ENCODE measurements around the gene SESTD1. TPM values are rescaled to one million over a fixed set of nuclear protein-coding genes. Genes with fewer than 3 reads are reported as not detected.
"Not testable (repeated sequence)": the region's sequence is repeated elsewhere in the genome, so short reads cannot be mapped to it uniquely, and the experiment has no call there.

SESTD1 gene
- total and polyA plus RNA-seq, 2 experiments from 2014 or later, result 34.7 to 44.0 TPM

DNA sequence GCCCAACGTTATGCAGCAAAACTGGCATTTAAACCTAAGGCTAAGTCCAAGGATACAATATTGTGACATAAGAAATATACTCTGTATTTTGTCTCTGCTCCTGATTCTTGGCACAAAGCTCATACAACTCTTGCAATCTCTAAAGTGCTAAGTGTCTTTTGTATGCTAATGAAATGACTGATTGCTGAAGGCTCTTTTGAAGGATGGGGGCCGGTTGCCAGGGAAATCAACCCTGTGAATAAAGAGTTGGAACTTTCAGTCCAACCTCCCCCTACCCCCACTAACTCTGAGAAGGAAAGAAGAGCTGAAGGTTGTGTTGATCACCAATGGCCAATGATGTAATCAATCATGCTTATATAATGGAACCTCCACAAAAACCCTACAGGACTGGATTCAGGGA lies 40.3 kb downstream of the SESTD1 start:
- Histone ChIP-seq H4K20me1 (ENCODE audit: insufficient read depth, poor library complexity, severe bottlenecking) (peaks cover 12% of the 10 kb centered on the region), H3K4me2 (no peak overlapping the region), H3K27ac (no peak overlapping the region), H3K9me3 (ENCODE audit: low read depth) (no peaks in the 10 kb centered on the region), H3K27me3 (no peaks in the 10 kb centered on the region), H3K4me3 (no peak overlapping the region), H2AFZ (no peak overlapping the region), H3K9me2 (replicated peaks; ENCODE audit: insufficient read depth) (no peaks in the 10 kb centered on the region), H3K4me1 (ENCODE audit: insufficient read depth) (no peaks in the 10 kb centered on the region), H3K79me2 (peaks cover 84% of the 10 kb centered on the region), H3K36me3 (replicated peaks; ENCODE audit: insufficient read depth, low read depth) (no peaks in the 10 kb centered on the region)
- 75% methylated on average over 2 of the region's 2 CpGs for WGBS (ENCODE audit: low lambda C conversion rate, missing lambda C conversion rate)
- TF ChIP-seq EZH2phosphoT487 (IDR thresholded peaks at IDR 0.05; ENCODE audit: low read depth, severe bottlenecking, unreplicated experiment), result no peak
- no peak for TF ChIP-seq CTCF (IDR thresholded peaks at IDR 0.05; ENCODE audit: poor library complexity)
- TF ChIP-seq EZH2 (IDR thresholded peaks at IDR 0.05; ENCODE audit: borderline replicate concordance), result no peak
- no peak for DNase-seq (ENCODE audit: low spot score)

DNA sequence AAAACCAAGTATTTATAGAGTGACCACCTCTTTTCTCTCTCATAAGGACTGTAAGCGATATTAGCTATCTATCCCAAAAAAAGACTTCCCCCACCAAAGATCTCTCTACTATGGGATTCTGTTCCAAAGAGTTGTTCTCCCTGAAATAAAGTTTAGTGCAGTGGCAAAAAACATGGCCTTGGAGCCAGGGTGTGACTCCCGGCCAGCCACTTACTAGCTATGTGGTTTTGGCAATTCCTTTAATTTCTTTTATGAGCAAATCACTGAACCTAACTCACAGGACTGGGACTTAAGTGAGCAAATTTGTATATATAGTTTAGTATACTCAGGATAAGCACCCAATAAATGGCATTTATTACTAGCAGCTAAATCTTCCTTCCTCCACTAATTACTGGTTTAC lies 42.6 kb downstream of the SESTD1 start:
- no peak for DNase-seq (ENCODE audit: low spot score)
- Histone ChIP-seq H3K36me3 (replicated peaks; ENCODE audit: insufficient read depth, low read depth) (no peaks in the 10 kb centered on the region), H3K4me3 (no peak overlapping the region), H3K27ac (no peak overlapping the region), H3K79me2 (peaks cover 82% of the 10 kb centered on the region), H3K4me1 (ENCODE audit: insufficient read depth) (no peaks in the 10 kb centered on the region), H3K9me2 (replicated peaks; ENCODE audit: insufficient read depth) (no peaks in the 10 kb centered on the region), H3K9me3 (ENCODE audit: low read depth) (no peaks in the 10 kb centered on the region), H3K27me3 (no peaks in the 10 kb centered on the region), H2AFZ (no peak overlapping the region), H4K20me1 (ENCODE audit: insufficient read depth, poor library complexity, severe bottlenecking) (peaks cover 14% of the 10 kb centered on the region), H3K4me2 (no peak overlapping the region)
- TF ChIP-seq CTCF (IDR thresholded peaks at IDR 0.05; ENCODE audit: poor library complexity) (no peak), EZH2phosphoT487 (IDR thresholded peaks at IDR 0.05; ENCODE audit: low read depth, severe bottlenecking, unreplicated experiment) (no peak), EZH2 (IDR thresholded peaks at IDR 0.05; ENCODE audit: borderline replicate concordance) (no peak)
- 86% methylated on average over 2 of the region's 2 CpGs for WGBS (ENCODE audit: low lambda C conversion rate, missing lambda C conversion rate)

GRCh38 chr2:179218848-179219594 lies 45.6 kb downstream of the SESTD1 start:
- no peak overlapping the region for H3K4me2 ChIP-seq
- peaks cover 60% of the 10 kb centered on the region for H3K79me2 ChIP-seq
- H3K9me2 ChIP-seq (replicated peaks; ENCODE audit: insufficient read depth), result no peaks in the 10 kb centered on the region
- TF ChIP-seq CTCF (IDR thresholded peaks at IDR 0.05; ENCODE audit: poor library complexity) (peak; percentile 88), EZH2 (IDR thresholded peaks at IDR 0.05; ENCODE audit: borderline replicate concordance) (no peak)
- no peak overlapping the region for H3K27ac ChIP-seq
- WGBS (ENCODE audit: low lambda C conversion rate, missing lambda C conversion rate), result 60% methylated on average over 4 of the region's 4 CpGs
- H3K4me1 ChIP-seq (ENCODE audit: insufficient read depth), result no peaks in the 10 kb centered on the region
- H3K27me3 ChIP-seq, result no peaks in the 10 kb centered on the region
- peak; percentile 81 for DNase-seq (ENCODE audit: low spot score)
- no peaks in the 10 kb centered on the region for H3K36me3 ChIP-seq (replicated peaks; ENCODE audit: insufficient read depth, low read depth)
- no peak overlapping the region for H3K4me3 ChIP-seq
- no peak overlapping the region for H2AFZ ChIP-seq
- H3K9me3 ChIP-seq (ENCODE audit: low read depth), result no peaks in the 10 kb centered on the region
- peaks cover 8% of the 10 kb centered on the region for H4K20me1 ChIP-seq (ENCODE audit: insufficient read depth, poor library complexity, severe bottlenecking)

GRCh38 chr2:179214671-179215070 lies 50.0 kb downstream of the SESTD1 start:
- not testable (repeated sequence) for DNase-seq (ENCODE audit: low spot score); H3K4me2 ChIP-seq; H3K36me3 ChIP-seq (replicated peaks; ENCODE audit: insufficient read depth, low read depth); H3K4me1 ChIP-seq (ENCODE audit: insufficient read depth); H3K4me3 ChIP-seq; H3K27ac ChIP-seq; H4K20me1 ChIP-seq (ENCODE audit: insufficient read depth, poor library complexity, severe bottlenecking); H2AFZ ChIP-seq; H3K9me3 ChIP-seq (ENCODE audit: low read depth); H3K27me3 ChIP-seq; H3K9me2 ChIP-seq (replicated peaks; ENCODE audit: insufficient read depth)
- H3K79me2 ChIP-seq, result peaks cover 30% of the 10 kb centered on the region
- WGBS (ENCODE audit: low lambda C conversion rate, missing lambda C conversion rate), result 92% methylated on average over 3 of the region's 3 CpGs
